B cell (primary cell): ENCODE data around the gene ATCAY. TPM values are rescaled to one million over a fixed set of nuclear protein-coding genes. Genes with fewer than 3 reads are reported as not detected.
"Not testable (repeated sequence)": the region's sequence is repeated elsewhere in the genome, so short reads cannot be mapped to it uniquely, and the experiment has no call there.

Experiments used
- ATAC-seq: fragments of 200-7000 bp; cut with Tn5 transposase; one replicate; pipeline ENCODE4 v1.10.0; 2021; ENCODE audit warnings: low read depth, mild to moderate bottlenecking, moderate number of reproducible peaks, moderate library complexity
- CTCF ChIA-PET: fragments of 350-600 bp; sonication (Branson Sonifier 250); formaldehyde crosslinking; loops from one replicate; lab custom pipeline; 2021; ENCODE audit warnings: antibody characterized with exemption, inconsistent platforms; lab: Charles Lee
- POLR2A ChIA-PET: fragments of 350-600 bp; sonication (Branson Sonifier 250); formaldehyde crosslinking; loops from one replicate; lab custom pipeline; 2021; ENCODE audit warnings: antibody characterized with exemption; lab: Charles Lee
- DNase-seq: peaks from one replicate; pipeline ENCODE4 v3.0.0; 2013
- H2AFZ ChIP-seq: 2 replicates; pipeline ENCODE4 v1.6.1; 2012; ENCODE audit warnings: mild to moderate bottlenecking, low read depth, low read length; ENCODE audit not compliant: insufficient read depth, poor library complexity, severe bottlenecking
- H3K27ac ChIP-seq, 2 donors: 1 replicate in 1 of 2; 2 replicates in 1 of 2; pipeline ENCODE4 v1.5.1; 2012 to 2013; ENCODE audit warnings: low read length in 2 of 2, mild to moderate bottlenecking in 2 of 2, moderate library complexity in 1 of 2
- H3K27me3 ChIP-seq, 4 experiments: fragments of 200-600 bp in 1 of 4; sonication (generic) in 1 of 4; replicated peaks in 1 of 4; 1 replicate in 2 of 4; 2 replicates in 2 of 4; pipeline versions ENCODE4 v1.6.1 to v1.7.0; 2013 to 2016; ENCODE audit warnings: low read length in 3 of 4, mild to moderate bottlenecking in 2 of 4, mixed read lengths in 1 of 4, moderate library complexity in 1 of 4; ENCODE audit not compliant: insufficient read depth in 4 of 4, control insufficient read depth in 3 of 4; ENCODE audit errors: control extremely low read depth in 1 of 4
- H3K36me3 ChIP-seq, 2 experiments: replicated peaks in 1 of 2; 1 replicate in 1 of 2; 2 replicates in 1 of 2; pipeline versions ENCODE4 v1.6.1 to v1.7.1; 2013; ENCODE audit warnings: low read length in 1 of 2; ENCODE audit not compliant: insufficient read depth in 2 of 2, control insufficient read depth in 1 of 2; ENCODE audit errors: control extremely low read depth in 1 of 2, extremely low read depth in 1 of 2
- H3K4me1 ChIP-seq, 2 donors: fragments of 200-600 bp in 1 of 2; sonication (generic) in 1 of 2; 1 replicate in 1 of 2; 2 replicates in 1 of 2; pipeline versions ENCODE4 v1.5.1 to v1.6.1; 2013 to 2017; ENCODE audit warnings: low read length in 2 of 2; ENCODE audit not compliant: control insufficient read depth in 2 of 2, insufficient read depth in 2 of 2
- H3K4me2 ChIP-seq: replicated peaks from 2 replicates; pipeline ENCODE3; 2012; ENCODE audit warnings: mild to moderate bottlenecking, low read depth, low read length; ENCODE audit not compliant: poor library complexity, severe bottlenecking
- H3K4me3 ChIP-seq, 5 experiments: fragments of 200-600 bp in 1 of 5; sonication (generic) in 1 of 5; 1 replicate in 3 of 5; 2 replicates in 2 of 5; pipeline versions ENCODE4 v1.5.1 to v1.7.0; 2011 to 2016; ENCODE audit warnings: low read length in 4 of 5, mild to moderate bottlenecking in 4 of 5, low read depth in 2 of 5, control low read depth in 1 of 5, moderate library complexity in 1 of 5; ENCODE audit not compliant: insufficient read depth in 1 of 5; ENCODE audit errors: control extremely low read depth in 1 of 5, extremely low read depth in 1 of 5
- H3K79me2 ChIP-seq: fragments of 200-600 bp; sonication (generic); one replicate; pipeline ENCODE4 v1.6.0; 2016; ENCODE audit warnings: low read length; ENCODE audit not compliant: control insufficient read depth, insufficient read depth
- H3K9ac ChIP-seq: fragments of 200-600 bp; sonication (generic); 2 replicates; pipeline ENCODE4 v1.6.1; 2017; ENCODE audit warnings: mild to moderate bottlenecking, low read length, moderate library complexity
- H3K9me3 ChIP-seq, 3 donors: one replicate each; pipeline versions ENCODE4 v1.6.1 to v1.7.1; 2013; ENCODE audit warnings: low read length in 2 of 3; ENCODE audit not compliant: control insufficient read depth in 2 of 3, insufficient read depth in 1 of 3; ENCODE audit errors: control extremely low read depth in 1 of 3
- H4K20me1 ChIP-seq: 2 replicates; pipeline ENCODE4 v1.6.0; 2012; ENCODE audit warnings: mild to moderate bottlenecking, low read length; ENCODE audit not compliant: insufficient read depth, control insufficient read depth, poor library complexity, severe bottlenecking
- H3K27ac Mint-ChIP-seq: one replicate; pipeline ENCODE4 v1.8.0; 2021; ENCODE audit warnings: mixed read lengths
- H3K27me3 Mint-ChIP-seq: one replicate; pipeline ENCODE4 v1.8.0; 2021; ENCODE audit warnings: mixed read lengths
- H3K4me1 Mint-ChIP-seq: one replicate; pipeline ENCODE4 v1.8.0; 2021; ENCODE audit warnings: mixed read lengths
- H3K4me3 Mint-ChIP-seq: one replicate; pipeline ENCODE4 v1.8.0; 2021; ENCODE audit warnings: mixed read lengths
- H3K9me3 Mint-ChIP-seq: one replicate; pipeline ENCODE4 v1.8.0; 2022; ENCODE audit warnings: mixed read lengths; ENCODE audit not compliant: insufficient read depth
- EZH2 ChIP-seq: IDR thresholded peaks from 2 replicates; pipeline ENCODE4 v1.6.1; 2012; ENCODE audit warnings: borderline replicate concordance, low read depth, mild to moderate bottlenecking, moderate library complexity, low read length; ENCODE audit not compliant: insufficient read depth, poor library complexity, severe bottlenecking
- WGBS: methylation state at CpG from one replicate; pipeline ENCODE4 v1.1.5; 2013; ENCODE audit warnings: missing lambda C conversion rate; ENCODE audit not compliant: insufficient coverage; 5-methylcytosine and 5-hydroxymethylcytosine counted together
- intact Hi-C: fragments of 100-400 bp; cut with micrococcal nuclease; formaldehyde crosslinking; loops from one replicate; pipeline ENCODE4 v1.10.0; 2022
- polyA plus RNA-seq: library from polyadenylated mRNA; depleted of rRNA; stranded (reverse); fragments of >200 nt; gene quantifications from 2 replicates; pipeline ENCODE4 v1.2.3, GENCODE V29; 2012
- total RNA-seq, 2 donors: library from RNA; stranded (reverse); fragments of 120-200 nt in 1 of 2; gene quantifications; 1 replicate in 1 of 2; 2 replicates in 1 of 2; pipeline versions ENCODE4 v1.2.3 to v1.2.4, GENCODE V29; 2013 to 2022
- TF ChIP-seq, protein P1 (sequence below): fragments of 200-600 bp; IDR thresholded peaks from one replicate; pipeline ENCODE4 v1.8.0; 2022; ENCODE audit warnings: antibody characterized with exemption, mild to moderate bottlenecking

The ATCAY gene
- total and polyA plus RNA-seq, 2 donors (not counting 1 experiment from before 2014, with no cell fraction given), result not detected

DNA sequence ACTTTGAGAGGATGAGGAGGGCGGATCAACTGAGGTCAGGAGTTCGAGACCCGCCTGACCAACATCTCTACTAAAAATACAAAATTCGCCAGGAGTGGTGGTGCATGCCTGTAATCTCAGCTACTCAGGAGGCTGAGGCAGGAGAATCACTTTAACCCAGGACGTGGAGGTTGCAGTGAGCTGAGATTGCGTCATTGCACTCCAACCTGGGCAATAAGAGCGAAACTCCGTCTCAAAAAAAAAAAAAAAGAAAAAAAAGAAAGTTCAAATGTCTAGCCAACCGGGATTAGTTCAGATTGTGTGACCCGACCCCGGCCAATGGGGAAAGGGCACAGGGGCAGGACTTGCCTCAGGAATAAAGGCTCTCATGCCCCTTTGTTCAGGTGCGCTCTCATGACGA, 5.8 kb upstream of the ATCAY start:
- H3K27ac ChIP-seq, intact Hi-C loops, H3K9ac ChIP-seq, H3K9me3 ChIP-seq, H3K4me3 Mint-ChIP-seq, ATAC-seq, H3K4me1 Mint-ChIP-seq, H4K20me1 ChIP-seq, CTCF ChIA-PET, H3K4me1 ChIP-seq, H2AFZ ChIP-seq, H3K79me2 ChIP-seq, H3K36me3 ChIP-seq, H3K27ac Mint-ChIP-seq, H3K4me2 ChIP-seq, H3K4me3 ChIP-seq, DNase-seq, POLR2A ChIA-PET, H3K9me3 Mint-ChIP-seq: not testable (repeated sequence)
- peaks cover 0 to 31% (median 8%) of the 10 kb centered on the region in 4 experiments for H3K27me3 ChIP-seq
- peaks cover 31% of the 10 kb centered on the region for H3K27me3 Mint-ChIP-seq
- WGBS, result 82% methylated on average over 5 of the region's 13 CpGs

DNA sequence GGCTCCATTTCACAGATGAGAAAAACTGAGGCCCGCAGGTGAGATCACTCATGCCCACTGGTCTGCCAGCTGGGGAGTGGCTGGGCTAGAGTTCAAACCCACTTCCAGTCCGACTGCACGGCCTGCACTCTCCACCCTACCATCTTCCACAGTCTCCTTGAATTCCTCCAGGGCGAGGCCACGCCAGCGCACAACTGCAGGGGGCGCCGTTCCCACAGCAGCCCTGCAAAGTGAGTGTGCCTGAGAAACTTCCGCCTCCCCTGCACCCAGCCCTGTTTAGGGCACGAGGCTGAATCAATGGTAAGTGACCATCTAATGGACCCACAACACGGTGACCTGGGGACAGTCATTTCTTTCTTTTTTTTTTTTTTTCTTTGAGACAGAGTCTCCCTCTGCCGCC, 829 bp upstream of the ATCAY start:
- Histone ChIP-seq H2AFZ (no peak overlapping the region), H3K36me3 (no peaks in the 10 kb centered on the region), H3K9ac (no peak overlapping the region), H3K27me3 (peaks cover 0 to 67% (median 15%) of the 10 kb centered on the region in 4 experiments), H4K20me1 (no peaks in the 10 kb centered on the region), H3K9me3 (peaks cover 0 to 20% (median 0%) of the 10 kb centered on the region in 3 donors), H3K4me1 (peaks cover 10 to 13% of the 10 kb centered on the region in 2 donors), H3K79me2 (no peaks in the 10 kb centered on the region), H3K4me3 (no peak overlapping the region), H3K4me2 (no peak overlapping the region), H3K27ac (no peak overlapping the region)
- POLR2A ChIA-PET, result no interaction called here
- H3K4me1 Mint-ChIP-seq, result peaks cover 12% of the 10 kb centered on the region
- CTCF ChIA-PET, result no interaction called here
- no peak overlapping the region for H3K4me3 Mint-ChIP-seq
- no peak for DNase-seq
- H3K27ac Mint-ChIP-seq, result no peak overlapping the region
- WGBS, result 64% methylated on average over 11 of the region's 12 CpGs
- intact Hi-C loops, result no loop called here
- ATAC-seq, result no peak
- H3K9me3 Mint-ChIP-seq, result no peaks in the 10 kb centered on the region
- peaks cover 45% of the 10 kb centered on the region for H3K27me3 Mint-ChIP-seq
- TF ChIP-seq, protein P1, sequence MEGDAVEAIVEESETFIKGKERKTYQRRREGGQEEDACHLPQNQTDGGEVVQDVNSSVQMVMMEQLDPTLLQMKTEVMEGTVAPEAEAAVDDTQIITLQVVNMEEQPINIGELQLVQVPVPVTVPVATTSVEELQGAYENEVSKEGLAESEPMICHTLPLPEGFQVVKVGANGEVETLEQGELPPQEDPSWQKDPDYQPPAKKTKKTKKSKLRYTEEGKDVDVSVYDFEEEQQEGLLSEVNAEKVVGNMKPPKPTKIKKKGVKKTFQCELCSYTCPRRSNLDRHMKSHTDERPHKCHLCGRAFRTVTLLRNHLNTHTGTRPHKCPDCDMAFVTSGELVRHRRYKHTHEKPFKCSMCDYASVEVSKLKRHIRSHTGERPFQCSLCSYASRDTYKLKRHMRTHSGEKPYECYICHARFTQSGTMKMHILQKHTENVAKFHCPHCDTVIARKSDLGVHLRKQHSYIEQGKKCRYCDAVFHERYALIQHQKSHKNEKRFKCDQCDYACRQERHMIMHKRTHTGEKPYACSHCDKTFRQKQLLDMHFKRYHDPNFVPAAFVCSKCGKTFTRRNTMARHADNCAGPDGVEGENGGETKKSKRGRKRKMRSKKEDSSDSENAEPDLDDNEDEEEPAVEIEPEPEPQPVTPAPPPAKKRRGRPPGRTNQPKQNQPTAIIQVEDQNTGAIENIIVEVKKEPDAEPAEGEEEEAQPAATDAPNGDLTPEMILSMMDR, result no peak
- TF ChIP-seq EZH2, result no peak
